Vagina (tissue), 2 donors: Measurements from ENCODE around the gene TOGARAM2.

Experiments
- CTCF ChIP-seq, 3 experiments: fragments of 450-650 bp in 2 of 3; fragments of 200-600 bp in 1 of 3; sonication (generic) in 1 of 3; IDR thresholded peaks; one replicate each; pipeline ENCODE4 v1.5.1; 2017 to 2019; ENCODE audit warnings: antibody characterized with exemption in 3 of 3, mild to moderate bottlenecking in 2 of 3, moderate library complexity in 2 of 3
- POLR2A ChIP-seq, 2 donors: fragments of 450-650 bp; IDR thresholded peaks; one replicate each; pipeline ENCODE4 v1.6.1; 2017; ENCODE audit warnings: antibody characterized with exemption in 2 of 2, mild to moderate bottlenecking in 2 of 2, moderate library complexity in 2 of 2

- no peak for TF ChIP-seq CTCF (IDR thresholded peaks at IDR 0.05)
- no peak for TF ChIP-seq POLR2A (IDR thresholded peaks at IDR 0.05)
Measured at GRCh38 chr2:29051730-29052129, 70.6 kb downstream of the TOGARAM2 start.
